Mesenchymal stem cell (in vitro differentiated cells and primary cell): ENCODE measurements around the gene NPY5R. TPM values are rescaled to one million over a fixed set of nuclear protein-coding genes. Genes with fewer than 3 reads are reported as not detected.
A peak's percentile ranks its signal among the peaks of the same experiment; 100 is the strongest.

Source experiments
- DNase-seq: peaks from one replicate; pipeline ENCODE4 v3.0.0-alpha.2; 2013
- H2AFZ ChIP-seq: one replicate; pipeline ENCODE4 v1.6.1; 2013; ENCODE audit warnings: low read depth, mild to moderate bottlenecking, control low read depth, inconsistent platforms, low read length, moderate library complexity
- H2AK5ac ChIP-seq: 2 replicates; pipeline ENCODE4 v1.6.1; 2013; ENCODE audit warnings: low read length, moderate library complexity, mild to moderate bottlenecking, inconsistent platforms; ENCODE audit not compliant: severe bottlenecking
- H2BK120ac ChIP-seq: one replicate; pipeline ENCODE4 v1.6.1; 2013; ENCODE audit warnings: low read depth, mild to moderate bottlenecking, inconsistent platforms, low read length, moderate library complexity
- H2BK12ac ChIP-seq, 2 experiments: one replicate each; pipeline ENCODE4 v1.6.1; 2013; ENCODE audit warnings: inconsistent platforms in 2 of 2, low read length in 2 of 2, mild to moderate bottlenecking in 2 of 2, moderate library complexity in 2 of 2, control low read depth in 1 of 2
- H2BK15ac ChIP-seq: one replicate; pipeline ENCODE4 v1.6.1; 2013; ENCODE audit warnings: mild to moderate bottlenecking, low read depth, inconsistent platforms; ENCODE audit not compliant: poor library complexity, severe bottlenecking
- H2BK5ac ChIP-seq: 2 replicates; pipeline ENCODE4 v1.6.1; 2013; ENCODE audit warnings: low read depth, mild to moderate bottlenecking, low read length, control low read depth, inconsistent platforms; ENCODE audit not compliant: poor library complexity, severe bottlenecking
- H3K14ac ChIP-seq, 2 experiments: one replicate each; pipeline ENCODE4 v1.6.1; 2013; ENCODE audit warnings: inconsistent platforms in 2 of 2, low read length in 2 of 2, control low read depth in 1 of 2, mild to moderate bottlenecking in 1 of 2, moderate library complexity in 1 of 2
- H3K18ac ChIP-seq, 2 experiments: one replicate each; pipeline ENCODE4 v1.6.1; 2013; ENCODE audit warnings: inconsistent platforms in 2 of 2, low read length in 2 of 2, control low read depth in 1 of 2, low read depth in 1 of 2, mild to moderate bottlenecking in 1 of 2
- H3K23ac ChIP-seq, 2 experiments: one replicate each; pipeline ENCODE4 v1.6.1; 2013; ENCODE audit warnings: inconsistent platforms in 2 of 2, low read length in 2 of 2, mild to moderate bottlenecking in 2 of 2, moderate library complexity in 2 of 2, control low read depth in 1 of 2
- H3K27ac ChIP-seq: 2 replicates; pipeline ENCODE4 v1.5.1; 2013; ENCODE audit warnings: mild to moderate bottlenecking, moderate library complexity, low read length, control low read depth, inconsistent platforms; ENCODE audit not compliant: poor library complexity, severe bottlenecking
- H3K27me3 ChIP-seq, 2 experiments: 2 replicates each; pipeline versions ENCODE4 v1.6.1 to v1.7.0; 2013; ENCODE audit warnings: low read length in 2 of 2, mild to moderate bottlenecking in 2 of 2, moderate library complexity in 2 of 2, control low read depth in 1 of 2, inconsistent platforms in 1 of 2; ENCODE audit not compliant: control insufficient read depth in 1 of 2, insufficient read depth in 1 of 2
- H3K36me3 ChIP-seq, 2 experiments: 2 replicates each; pipeline versions ENCODE4 v1.6.1 to v1.7.0; 2013; ENCODE audit warnings: low read length in 2 of 2, control low read depth in 1 of 2, inconsistent platforms in 1 of 2, low read depth in 1 of 2, mild to moderate bottlenecking in 1 of 2; ENCODE audit not compliant: insufficient read depth in 2 of 2, control insufficient read depth in 1 of 2
- H3K4ac ChIP-seq, 2 experiments: one replicate each; pipeline ENCODE4 v1.6.1; 2013; ENCODE audit warnings: inconsistent platforms in 2 of 2, low read length in 2 of 2, mild to moderate bottlenecking in 2 of 2, moderate library complexity in 2 of 2, control low read depth in 1 of 2, low read depth in 1 of 2
- H3K4me1 ChIP-seq: 2 replicates; pipeline ENCODE4 v1.6.1; 2013; ENCODE audit warnings: low read depth, low read length, control low read depth; ENCODE audit not compliant: control insufficient read depth, insufficient read depth
- H3K4me2 ChIP-seq: 2 replicates; pipeline ENCODE4 v1.6.1; 2013; ENCODE audit warnings: low read length, mild to moderate bottlenecking, inconsistent platforms; ENCODE audit not compliant: poor library complexity, severe bottlenecking
- H3K4me3 ChIP-seq, 2 experiments: 2 replicates each; pipeline versions ENCODE4 v1.5.1 to v1.7.0; 2013; ENCODE audit warnings: low read length in 2 of 2, mild to moderate bottlenecking in 2 of 2, control low read depth in 1 of 2, low read depth in 1 of 2; ENCODE audit not compliant: insufficient read depth in 1 of 2
- H3K79me1 ChIP-seq: replicated peaks from 2 replicates; pipeline ENCODE4 v1.6.1; 2013; ENCODE audit warnings: mild to moderate bottlenecking, control low read depth, low read length, inconsistent platforms; ENCODE audit not compliant: poor library complexity, severe bottlenecking
- H3K9ac ChIP-seq: 2 replicates; pipeline ENCODE4 v1.7.0; 2013; ENCODE audit warnings: mild to moderate bottlenecking, low read length, moderate library complexity
- H3K9me3 ChIP-seq: 2 replicates; pipeline ENCODE4 v1.7.0; 2013; ENCODE audit warnings: mild to moderate bottlenecking, low read length; ENCODE audit not compliant: control insufficient read depth
- H4K8ac ChIP-seq: one replicate; pipeline ENCODE4 v1.6.1; 2013; ENCODE audit warnings: inconsistent platforms, mild to moderate bottlenecking, low read length, moderate library complexity
- H4K91ac ChIP-seq: one replicate; pipeline ENCODE4 v1.6.1; 2013; ENCODE audit warnings: mild to moderate bottlenecking, low read length, inconsistent platforms
- WGBS: methylation state at CpG from one replicate; pipeline ENCODE4 v1.1.7; 2013; ENCODE audit warnings: mixed read lengths; 5-methylcytosine and 5-hydroxymethylcytosine counted together
- polyA plus RNA-seq, 2 experiments: library from polyadenylated mRNA; stranded (reverse); fragments of 200-250 nt; gene quantifications; one replicate each; pipeline ENCODE4 v1.2.3, GENCODE V29; 2013

The NPY5R gene
- polyA plus RNA-seq (2013, experiment 1 of 2) = 1.4 TPM
- polyA plus RNA-seq (2013, experiment 2 of 2) = 1.4 TPM

DNA sequence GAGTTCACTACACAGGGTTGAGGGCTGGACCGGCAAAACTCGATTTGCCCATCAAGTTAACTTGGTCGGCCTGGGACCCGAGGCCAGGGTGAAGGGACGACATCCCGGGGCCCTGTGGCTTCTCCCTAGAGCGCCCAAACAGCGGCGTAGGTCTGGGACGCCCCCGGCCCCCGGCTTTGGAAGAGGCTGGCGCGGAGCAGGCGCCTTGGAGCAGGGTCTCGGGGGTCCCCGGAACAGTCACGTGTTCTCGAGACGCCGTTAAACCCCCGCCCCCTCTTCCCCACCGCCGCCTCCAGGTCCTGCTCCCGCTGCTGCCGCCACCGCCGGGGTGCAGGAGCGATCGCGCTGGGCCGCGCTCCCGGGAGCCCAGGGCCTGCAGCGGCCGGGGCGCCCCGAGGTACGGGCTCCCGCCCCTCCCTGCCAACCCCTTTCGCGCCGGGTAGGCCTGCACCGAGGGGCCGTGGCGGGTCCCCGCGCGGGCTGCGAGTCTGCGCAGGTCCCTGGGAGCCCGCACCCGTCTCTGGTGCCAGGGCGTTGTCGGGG is at the start of gene NPY5R:
Gene NPY5R, plus strand, starts transcription at position 289 of the 543 bp plus-strand sequence. CDS start 6,382 bp downstream, outside the sequence.
- Histone ChIP-seq H2BK15ac (peak within 1 kb of the TSS; percentile 49), H2AK5ac (no peak within 1 kb of the TSS), H3K27me3 (peaks cover 0 to 30% of the 10 kb centered on the region in 2 experiments), H3K4ac (peak within 1 kb of the TSS in 1 of 2 experiments; percentile 86), H3K4me3 (peak within 1 kb of the TSS; percentile 64 to 72), H3K27ac (peak within 1 kb of the TSS; percentile 75), H3K9ac (no peak within 1 kb of the TSS), H2BK12ac (peak within 1 kb of the TSS; percentile 54), H4K8ac (peak within 1 kb of the TSS; percentile 60), H4K91ac (no peak within 1 kb of the TSS), H3K9me3 (no peaks in the 10 kb centered on the region), H3K14ac (peak within 1 kb of the TSS in 1 of 2 experiments; percentile 60), H3K4me2 (peak within 1 kb of the TSS; percentile 95), H2BK120ac (peak within 1 kb of the TSS; percentile 82), H3K36me3 (no peaks in the 10 kb centered on the region), H3K18ac (peak within 1 kb of the TSS; percentile 16 to 93), H2AFZ (peak within 1 kb of the TSS; percentile 86), H2BK5ac (peak within 1 kb of the TSS; percentile 74), H3K4me1 (peaks cover 2% of the 10 kb centered on the region), H3K79me1 (peaks cover 7% of the 10 kb centered on the region), H3K23ac (peak within 1 kb of the TSS in 1 of 2 experiments; percentile 89)
- peak; percentile 16 for DNase-seq
- WGBS = 2% methylated on average over 37 of the region's 55 CpGs

DNA sequence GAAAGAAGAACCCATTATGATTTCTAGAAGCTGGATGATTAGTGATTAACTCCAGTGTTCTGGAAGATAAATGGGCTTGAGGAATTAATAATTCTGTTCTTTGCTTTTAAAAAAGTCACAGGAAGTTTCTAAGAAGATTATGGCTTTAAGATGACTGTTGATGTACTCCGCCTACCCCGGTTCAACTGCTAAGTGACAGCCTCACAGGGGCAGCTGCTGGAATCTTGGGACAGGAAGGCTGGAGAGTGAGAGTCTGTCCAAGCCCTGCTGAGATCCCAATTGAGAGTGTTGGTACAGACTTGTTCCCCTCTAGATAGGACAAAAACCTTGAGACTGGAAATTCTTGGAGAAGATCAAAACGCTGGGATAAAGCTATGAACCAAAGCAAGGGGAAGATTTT is 48.6 kb upstream of the NPY5R start:
- H3K14ac ChIP-seq = no peak overlapping the region
- H3K9ac ChIP-seq = no peak overlapping the region
- H3K23ac ChIP-seq = no peak overlapping the region
- H3K4ac ChIP-seq = no peak overlapping the region
- WGBS = 95% methylated on average over 3 of the region's 3 CpGs
- no peak overlapping the region for H4K91ac ChIP-seq
- DNase-seq = no peak
- no peaks in the 10 kb centered on the region for H3K27me3 ChIP-seq
- H2AFZ ChIP-seq = no peak overlapping the region
- no peak overlapping the region for H2AK5ac ChIP-seq
- H3K18ac ChIP-seq = no peak overlapping the region
- H2BK120ac ChIP-seq = no peak overlapping the region
- H3K4me1 ChIP-seq = no peaks in the 10 kb centered on the region
- H3K9me3 ChIP-seq = no peaks in the 10 kb centered on the region
- H3K4me3 ChIP-seq = no peak overlapping the region
- H3K79me1 ChIP-seq = no peaks in the 10 kb centered on the region
- no peaks in the 10 kb centered on the region for H3K36me3 ChIP-seq
- H2BK5ac ChIP-seq = no peak overlapping the region
- H4K8ac ChIP-seq = no peak overlapping the region
- no peak overlapping the region for H3K4me2 ChIP-seq
- H2BK12ac ChIP-seq = no peak overlapping the region
- no peak overlapping the region for H2BK15ac ChIP-seq
- H3K27ac ChIP-seq = no peak overlapping the region

DNA sequence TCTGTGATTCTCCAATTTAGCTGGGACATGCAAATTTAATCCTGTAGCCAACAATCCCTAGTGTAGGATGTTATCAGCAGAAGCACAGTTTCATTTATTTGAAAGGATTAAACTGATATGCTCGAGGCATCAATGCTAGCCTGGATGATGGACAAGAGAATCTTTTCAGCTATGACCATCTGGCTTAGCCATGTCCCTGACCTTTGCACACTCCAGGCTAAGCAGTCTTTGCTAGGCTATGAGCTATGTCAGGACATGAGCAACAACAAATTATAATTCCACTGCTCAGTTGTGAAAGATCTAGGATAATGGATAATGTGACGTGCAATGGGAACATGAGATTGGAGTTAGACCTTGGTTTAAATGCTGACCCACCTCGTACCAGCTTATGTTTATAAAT is 43.2 kb upstream of the NPY5R start:
- DNase-seq = no peak
- H2BK12ac ChIP-seq = no peak overlapping the region
- H2AFZ ChIP-seq = no peak overlapping the region
- H3K4ac ChIP-seq = no peak overlapping the region
- no peak overlapping the region for H2BK15ac ChIP-seq
- H4K8ac ChIP-seq = no peak overlapping the region
- no peaks in the 10 kb centered on the region for H3K36me3 ChIP-seq
- no peak overlapping the region for H3K9ac ChIP-seq
- H2AK5ac ChIP-seq = no peak overlapping the region
- no peak overlapping the region for H3K14ac ChIP-seq
- no peak overlapping the region for H2BK120ac ChIP-seq
- H3K4me2 ChIP-seq = no peak overlapping the region
- H3K27ac ChIP-seq = no peak overlapping the region
- H3K27me3 ChIP-seq = no peaks in the 10 kb centered on the region
- H2BK5ac ChIP-seq = no peak overlapping the region
- WGBS = 88% methylated on average over 3 of the region's 3 CpGs
- H3K9me3 ChIP-seq = no peaks in the 10 kb centered on the region
- no peak overlapping the region for H4K91ac ChIP-seq
- no peak overlapping the region for H3K4me3 ChIP-seq
- no peaks in the 10 kb centered on the region for H3K79me1 ChIP-seq
- H3K18ac ChIP-seq = no peak overlapping the region
- H3K23ac ChIP-seq = no peak overlapping the region
- no peaks in the 10 kb centered on the region for H3K4me1 ChIP-seq

DNA sequence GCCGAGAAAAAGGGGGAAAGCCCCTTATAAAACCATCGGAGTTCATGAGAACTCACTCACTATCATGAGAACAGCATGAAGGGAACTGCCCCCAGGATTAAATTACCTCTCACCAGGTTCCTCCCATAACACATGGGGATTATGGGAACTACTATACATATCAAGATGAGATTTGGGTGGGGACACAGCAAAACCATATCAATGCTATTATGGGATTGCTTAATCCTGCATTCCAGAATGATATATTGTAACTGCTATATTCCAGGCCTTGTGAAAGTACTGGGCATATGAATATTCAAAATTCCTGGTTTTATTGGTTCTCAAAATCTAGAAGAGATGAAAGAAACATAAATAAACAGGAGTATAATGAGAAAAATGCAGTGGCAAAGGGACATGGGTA is 40.6 kb upstream of the NPY5R start:
- H3K27ac ChIP-seq = no peak overlapping the region
- no peaks in the 10 kb centered on the region for H3K4me1 ChIP-seq
- no peak overlapping the region for H3K4ac ChIP-seq
- no peak overlapping the region for H2AFZ ChIP-seq
- no peak overlapping the region for H3K9ac ChIP-seq
- no peaks in the 10 kb centered on the region for H3K27me3 ChIP-seq
- no peaks in the 10 kb centered on the region for H3K79me1 ChIP-seq
- H2BK15ac ChIP-seq = no peak overlapping the region
- H3K4me2 ChIP-seq = no peak overlapping the region
- no peaks in the 10 kb centered on the region for H3K9me3 ChIP-seq
- no peak overlapping the region for H3K14ac ChIP-seq
- H3K18ac ChIP-seq = no peak overlapping the region
- no peak overlapping the region for H3K23ac ChIP-seq
- no peak overlapping the region for H2BK120ac ChIP-seq
- no peak for DNase-seq
- no peak overlapping the region for H4K8ac ChIP-seq
- H3K4me3 ChIP-seq = no peak overlapping the region
- H2BK12ac ChIP-seq = no peak overlapping the region
- H2AK5ac ChIP-seq = no peak overlapping the region
- H3K36me3 ChIP-seq = no peaks in the 10 kb centered on the region
- 93% methylated on average over 1 of the region's 2 CpGs for WGBS
- H4K91ac ChIP-seq = no peak overlapping the region
- H2BK5ac ChIP-seq = no peak overlapping the region
